H1 (cell line): ENCODE data around the gene SND1. TPM values are rescaled to one million over a fixed set of nuclear protein-coding genes. Genes with fewer than 3 reads are reported as not detected.

ENCODE experiments used
- CEBPB ChIP-seq: IDR thresholded peaks from 2 replicates; pipeline ENCODE4 v1.6.1; 2012; ENCODE audit warnings: low read depth, low read length
- CHD7 ChIP-seq: fragments of 300-600 bp; sonication (generic); IDR thresholded peaks from 2 replicates; pipeline ENCODE4 v1.7.1; 2012; ENCODE audit warnings: low read length, moderate library complexity, mild to moderate bottlenecking, inconsistent platforms; ENCODE audit not compliant: insufficient replicate concordance
- KDM4A ChIP-seq: IDR thresholded peaks from one replicate; pipeline ENCODE4 v1.7.1; 2012; ENCODE audit warnings: low read depth, mild to moderate bottlenecking, moderate library complexity, low read length, inconsistent platforms; ENCODE audit not compliant: severe bottlenecking
- RNF2 ChIP-seq: fragments of 200-900, 300-1000 bp; sonication (generic); IDR thresholded peaks from 2 replicates; pipeline ENCODE4 v1.7.1; 2016; ENCODE audit warnings: borderline replicate concordance, low read depth, mild to moderate bottlenecking, antibody characterized with exemption, low read length; ENCODE audit not compliant: poor library complexity, severe bottlenecking; ENCODE audit errors: missing control alignments
- SIX5 ChIP-seq: IDR thresholded peaks from 2 replicates; pipeline ENCODE4 v1.6.1; 2011; ENCODE audit warnings: mild to moderate bottlenecking, low read depth, low read length
- TBP ChIP-seq: IDR thresholded peaks from 2 replicates; pipeline ENCODE4 v1.6.1; 2011; ENCODE audit warnings: low read depth, low read length, improper control_type of control experiment
- YY1 ChIP-seq: IDR thresholded peaks from 2 replicates; pipeline ENCODE4 v1.6.1; 2011; ENCODE audit warnings: low read depth, mild to moderate bottlenecking, low read length
- polyA plus RNA-seq, 7 experiments: library from polyadenylated mRNA; depleted of rRNA in 3 of 7; stranded (reverse) in 5 of 7; unstranded in 2 of 7; fragments of >200 nt in 5 of 7; fragments of 200-250 nt in 2 of 7; gene quantifications; 1 replicate in 5 of 7; 2 replicates in 1 of 7; 4 replicates in 1 of 7; pipeline versions ENCODE4 v1.2.1 to v1.2.3, GENCODE V29; 2011 to 2013; ENCODE audit warnings: missing spikeins in 2 of 7, mixed read lengths in 2 of 7
- total RNA-seq: library from RNA; stranded (reverse); fragmentation: NEBNext Ultra II Directional; extraction: Animal tissue kit (Norgen Biotek cat#: 25700); gene quantifications from 2 replicates; pipeline ENCODE4 v1.2.1, GENCODE V29; 2021

Gene SND1
- total and polyA plus RNA-seq, 2 of the 8 experiments (the other 6 are each of a cell fraction or from before 2014, with no cell fraction given): 122 to 290 TPM

- TF ChIP-seq CHD7: no peak
- TF ChIP-seq SIX5: no peak
- TF ChIP-seq YY1: no peak
- TF ChIP-seq RNF2: no peak
- TF ChIP-seq CEBPB: no peak
- TF ChIP-seq TBP: no peak
- no peak for TF ChIP-seq KDM4A
Observed at GRCh38 chr7:127886248-127886647, 234.3 kb downstream of the SND1 start (continued).
